HG03097 (cell line): ENCODE data around the gene AGBL1.

ENCODE experiments used
- ATAC-seq: cut with Tn5 transposase; IDR thresholded peaks from one replicate; pipeline ENCODE4 v1.9.1; 2021; ENCODE audit not compliant: unreplicated experiment, low FRiP score

The AGBL1 gene

DNA sequence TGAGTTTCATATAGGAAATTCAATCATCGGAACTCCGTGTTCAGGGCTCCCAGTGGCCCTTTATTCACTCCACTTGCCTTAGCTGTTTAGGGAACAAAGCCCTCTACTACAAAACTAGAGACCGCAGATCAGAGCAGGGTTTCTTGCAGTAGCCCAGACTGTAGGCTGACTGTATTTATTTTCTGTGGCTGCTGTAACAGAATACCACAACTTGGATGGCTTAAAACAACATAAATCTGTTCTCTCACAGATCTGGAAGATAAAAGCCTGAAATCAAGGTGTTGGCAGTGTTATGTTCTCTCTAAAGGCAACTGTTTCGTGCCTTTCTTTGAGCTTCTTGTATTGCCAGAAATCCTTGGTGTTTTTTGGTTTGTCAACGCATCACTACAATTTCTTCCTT is 479.0 kb downstream of the AGBL1 start:
- ATAC-seq: no peak

DNA sequence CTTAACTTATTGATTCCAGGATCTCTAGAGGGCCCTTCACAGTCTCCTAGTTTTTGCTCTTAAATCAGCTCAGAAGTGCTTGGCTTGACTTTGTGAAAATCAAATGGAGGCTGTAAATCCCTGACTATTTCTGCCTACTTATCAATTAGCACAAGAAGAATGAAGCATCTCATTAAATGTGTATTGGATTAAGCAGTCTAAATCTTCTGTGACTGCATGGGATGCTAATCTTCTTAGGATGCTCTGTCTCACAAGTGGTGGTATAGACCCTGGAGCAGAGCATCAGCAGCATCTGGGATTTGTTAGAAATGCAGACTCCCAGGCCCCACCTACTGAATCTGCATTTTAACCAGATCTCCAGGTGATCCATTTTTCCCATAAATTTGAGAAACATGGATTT is 488.7 kb downstream of the AGBL1 start:
- ATAC-seq: no peak

DNA sequence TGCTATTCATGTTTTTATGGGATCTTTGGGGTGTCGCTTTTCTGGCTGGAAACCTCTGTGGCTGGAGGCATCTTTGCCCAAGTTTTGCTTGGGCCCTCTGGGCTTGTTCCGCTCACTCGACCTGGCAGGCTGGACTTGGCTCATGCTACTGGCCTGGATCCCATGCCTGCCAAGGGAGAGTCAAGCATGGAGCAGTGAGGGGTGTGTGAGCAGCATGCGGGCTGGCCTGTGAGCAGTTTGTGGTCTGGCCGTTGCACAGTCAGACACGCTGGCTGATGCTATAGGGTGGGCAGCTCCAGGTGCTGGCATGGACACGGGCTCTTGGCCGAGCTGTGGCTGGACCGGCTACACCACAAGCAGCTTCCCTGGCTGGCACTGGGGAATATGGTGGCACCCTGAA is 491.1 kb downstream of the AGBL1 start:
- no peak for ATAC-seq

DNA sequence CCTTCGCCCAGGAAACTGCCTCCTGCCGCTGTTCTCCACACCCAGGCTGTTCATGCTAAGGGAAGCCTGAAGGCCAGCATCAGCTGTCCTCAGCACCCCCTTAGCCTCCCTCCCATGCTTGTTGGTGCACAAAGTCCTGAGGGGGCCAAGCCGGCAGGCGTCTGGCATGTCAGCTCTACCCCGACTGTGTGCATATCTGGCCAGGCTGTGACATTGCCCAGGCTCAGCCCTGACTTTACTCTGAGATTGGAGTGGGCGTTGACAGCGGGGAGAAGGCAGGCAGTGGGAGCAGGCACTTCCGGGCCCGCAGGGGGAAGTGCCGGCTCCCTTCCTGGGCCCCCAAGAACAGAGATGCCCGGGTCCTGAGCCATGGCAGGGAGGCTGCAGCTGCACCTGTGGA is 492.2 kb downstream of the AGBL1 start:
- no peak for ATAC-seq

DNA sequence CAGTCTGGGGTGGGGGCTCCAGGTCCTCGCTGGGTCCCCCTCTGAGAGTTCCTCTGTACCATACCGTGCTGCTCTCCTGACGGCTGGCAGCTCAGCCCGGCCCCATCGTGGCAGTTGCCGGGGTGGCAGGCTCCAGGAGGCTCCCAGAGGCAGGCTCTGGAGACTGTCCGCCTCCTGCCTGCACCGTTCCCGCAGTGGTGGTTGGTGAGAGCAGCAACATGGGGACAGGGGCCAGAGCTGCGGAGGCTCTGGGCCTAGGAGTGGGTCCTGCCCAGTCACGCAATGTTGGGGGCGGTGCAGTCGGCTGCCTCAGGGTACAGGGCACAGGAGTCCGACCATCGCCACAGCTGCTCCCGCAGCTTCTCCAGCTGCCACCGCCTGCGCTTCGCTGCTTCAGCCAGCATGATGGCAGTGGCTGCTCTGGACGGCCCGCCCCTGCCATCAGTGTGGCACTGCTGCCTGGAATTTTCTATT is 492.7 kb downstream of the AGBL1 start:
- no peak for ATAC-seq

DNA sequence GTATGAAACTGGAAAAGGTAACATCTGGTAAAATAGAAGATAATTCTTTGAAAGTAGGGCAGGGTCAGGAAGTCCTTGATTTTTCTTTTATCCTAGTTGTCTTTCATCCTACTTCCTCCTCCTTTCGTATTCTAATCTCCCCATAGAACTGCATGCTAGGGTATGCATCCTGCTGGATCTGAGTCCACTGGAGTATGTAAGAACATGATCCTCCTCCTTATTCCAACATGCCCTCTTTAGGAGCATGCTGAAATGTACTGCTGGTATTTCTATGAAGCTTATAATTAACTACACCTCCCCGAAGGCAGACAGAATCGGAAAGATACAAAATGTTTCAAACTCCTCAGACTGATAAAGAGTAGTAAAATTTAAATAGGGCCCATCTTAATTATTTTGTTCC is 493.8 kb downstream of the AGBL1 start:
- ATAC-seq: no peak

DNA sequence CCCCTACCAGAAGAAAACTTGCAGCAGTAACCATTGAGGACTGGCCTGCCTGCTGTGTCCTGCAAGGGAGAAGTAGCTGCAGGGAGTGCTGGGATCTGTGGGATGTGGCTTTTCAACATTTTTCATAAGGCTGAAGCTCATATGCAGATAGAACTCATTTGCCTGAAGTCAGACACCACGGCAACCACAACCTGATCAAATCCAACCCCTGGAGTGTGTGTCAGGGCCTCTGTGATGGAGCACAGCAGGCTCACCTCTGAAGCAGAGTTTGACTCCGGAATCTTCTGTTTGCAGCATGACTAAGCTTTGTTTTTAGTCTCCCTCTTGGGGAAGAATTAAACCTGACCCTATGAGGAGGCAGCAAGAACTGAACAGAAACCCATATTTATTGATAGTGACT is 508.7 kb downstream of the AGBL1 start:
- ATAC-seq: no peak

DNA sequence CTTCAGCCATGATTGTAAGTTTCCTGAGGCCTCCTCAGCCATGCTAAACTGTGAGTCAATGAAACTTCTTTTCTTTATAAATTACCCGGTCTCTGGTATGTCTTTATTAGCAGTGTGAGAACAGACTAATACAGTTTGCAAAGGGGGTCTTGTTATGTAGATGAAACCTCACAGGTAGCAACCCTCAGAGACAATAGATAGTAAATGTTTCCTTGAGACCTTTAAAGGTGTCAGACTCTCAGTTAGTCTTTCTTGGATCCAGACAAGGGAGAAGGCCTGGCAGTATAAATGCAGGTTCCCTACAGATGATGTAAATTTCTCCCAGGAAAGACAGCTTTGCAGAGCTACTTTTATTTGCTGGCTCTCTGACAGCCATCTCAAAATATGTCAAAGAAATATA is 510.8 kb downstream of the AGBL1 start:
- ATAC-seq: no peak

DNA sequence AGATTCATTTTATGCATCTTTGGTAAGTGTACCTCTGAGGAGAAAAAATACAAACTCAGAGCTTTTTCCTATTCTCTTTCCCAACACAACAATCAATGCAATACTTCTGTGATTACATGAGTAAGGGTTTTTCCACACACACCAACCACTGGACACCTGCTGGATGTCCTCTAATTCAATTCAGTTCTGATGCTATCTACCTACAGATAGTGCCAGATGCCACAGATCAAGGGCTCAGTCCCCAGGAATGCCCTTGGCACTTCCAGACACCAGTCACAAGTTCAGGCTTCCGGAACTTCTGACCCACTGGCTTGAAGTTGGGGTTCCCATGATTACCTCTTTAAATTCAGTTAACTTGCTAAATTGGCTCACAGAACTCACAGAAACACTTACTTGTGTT is 511.5 kb downstream of the AGBL1 start:
- no peak for ATAC-seq

DNA sequence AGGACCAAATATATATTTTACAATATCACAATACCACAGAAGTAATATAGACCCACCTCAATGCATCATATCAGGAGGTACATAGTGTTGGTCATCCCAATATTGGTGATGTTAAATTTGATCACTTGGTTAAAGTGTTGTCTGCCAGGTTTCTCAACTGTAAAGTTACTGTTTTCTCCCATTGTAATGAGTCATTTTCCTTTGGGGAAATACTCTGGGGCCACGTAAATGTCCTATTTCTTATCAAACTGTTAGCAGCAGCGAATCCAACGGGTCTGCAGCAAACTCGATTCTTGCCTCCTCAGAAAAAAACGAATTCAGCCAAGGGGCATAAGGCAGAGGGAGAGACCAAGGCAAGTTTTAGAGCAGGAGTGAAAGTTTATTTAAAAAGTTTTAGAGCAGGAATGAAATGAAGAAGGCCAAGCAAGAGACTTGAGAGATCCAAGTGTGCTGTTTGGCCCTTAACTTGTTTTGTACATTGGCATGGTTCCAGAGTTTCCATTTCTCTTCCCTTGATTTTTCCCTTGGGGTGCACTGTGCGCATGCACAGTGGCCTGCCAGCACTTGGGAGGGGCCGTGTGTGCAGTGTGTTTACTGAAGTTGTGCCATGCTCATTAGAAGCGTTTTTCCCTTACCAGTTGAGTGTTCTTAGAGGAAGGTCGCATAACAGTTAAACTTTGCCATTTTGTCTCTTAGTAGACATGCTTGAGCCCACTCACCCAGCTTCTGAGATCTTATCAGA is 512.5 kb downstream of the AGBL1 start:
- ATAC-seq: no peak

DNA sequence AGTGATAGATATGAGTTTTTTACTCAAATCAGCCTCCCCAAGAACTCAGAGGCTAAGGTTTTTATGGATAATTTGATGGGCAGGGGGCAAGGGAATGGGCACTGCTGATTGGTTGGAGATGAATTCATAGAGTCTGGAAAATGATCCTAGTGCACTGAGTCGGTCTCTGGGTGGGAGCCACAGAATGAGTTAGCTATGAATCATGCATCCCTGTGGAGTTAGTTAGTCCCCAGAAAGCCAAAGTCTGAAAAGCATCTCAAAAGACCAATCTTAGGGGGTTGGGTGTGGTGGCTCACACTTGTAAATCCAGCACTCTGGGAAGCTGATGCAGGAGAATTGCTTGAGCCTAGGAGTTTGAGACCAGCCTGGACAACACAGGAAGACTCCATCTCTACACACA is 516.1 kb downstream of the AGBL1 start:
- no peak for ATAC-seq

DNA sequence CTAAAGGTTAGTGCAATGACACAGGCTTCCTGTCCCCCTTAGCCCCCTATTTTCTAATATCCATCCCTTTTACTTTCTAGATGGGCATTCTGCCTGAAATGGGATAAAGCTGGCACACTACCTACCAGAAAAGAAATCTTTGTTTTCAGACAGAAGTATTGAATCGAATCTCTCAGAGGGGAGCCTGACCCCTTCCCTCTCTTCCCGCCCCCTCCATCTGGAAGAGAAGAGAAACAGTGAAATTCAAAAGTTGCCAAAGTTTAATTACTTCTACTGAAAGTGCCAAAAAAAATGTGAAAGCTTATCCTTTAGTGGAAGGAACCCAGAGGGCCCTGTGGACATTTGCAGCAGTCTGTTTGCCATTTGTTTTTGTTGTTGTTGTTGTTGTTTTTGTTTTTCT is 523.8 kb downstream of the AGBL1 start:
- ATAC-seq: no peak

DNA sequence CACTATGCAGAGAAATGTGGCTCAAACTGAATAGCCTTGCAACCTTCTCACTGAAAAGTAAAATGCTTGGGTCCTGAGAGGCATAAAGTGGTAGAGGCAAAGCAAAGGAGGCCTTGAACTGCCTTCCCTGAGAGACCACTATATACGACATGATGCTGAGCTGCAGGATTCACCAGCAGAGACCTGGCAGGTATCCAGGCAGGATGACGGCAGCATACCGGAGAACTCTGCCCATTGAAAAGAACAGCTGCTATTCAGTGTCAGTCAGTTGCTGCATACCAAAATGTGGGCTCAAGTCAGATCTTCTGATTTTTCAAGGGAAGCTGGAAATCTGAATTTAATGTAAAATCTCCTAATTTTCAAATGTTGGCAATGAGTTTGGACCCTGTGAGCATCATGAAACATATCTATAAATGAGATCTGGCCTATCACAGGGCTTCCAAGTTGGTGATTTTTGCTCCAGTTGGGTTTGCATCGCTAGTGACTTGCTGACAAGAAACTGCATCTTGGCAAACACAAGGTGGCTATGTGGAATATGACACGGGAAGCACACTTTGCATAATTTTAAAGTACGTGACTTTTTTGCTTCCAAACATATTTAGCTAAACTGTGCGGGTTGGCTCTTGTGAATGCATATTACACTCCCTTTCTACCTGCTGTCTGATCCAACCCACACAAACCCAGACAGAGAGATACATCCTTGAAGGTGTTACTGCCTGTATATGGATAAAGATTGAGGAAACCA is 529.0 kb downstream of the AGBL1 start:
- ATAC-seq: no peak

DNA sequence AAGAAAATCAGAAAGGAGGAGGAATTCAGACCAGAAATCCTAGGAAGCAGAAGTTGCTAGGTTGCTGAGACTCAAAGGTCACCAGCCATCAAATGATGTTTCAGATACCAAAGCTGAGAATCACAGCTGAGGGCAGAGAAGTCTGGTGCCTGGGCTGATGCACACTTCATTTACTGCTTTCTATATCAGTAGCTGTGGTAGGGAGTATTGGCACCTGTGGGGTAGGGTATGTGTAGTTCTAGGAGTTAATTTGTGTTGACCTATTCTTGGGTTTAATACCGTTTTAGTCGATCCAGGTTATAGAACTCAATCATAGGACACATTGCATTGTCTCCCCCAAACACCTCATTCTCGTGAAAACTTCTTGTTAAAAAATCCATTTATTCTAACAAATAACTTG is 529.6 kb downstream of the AGBL1 start:
- ATAC-seq: no peak

DNA sequence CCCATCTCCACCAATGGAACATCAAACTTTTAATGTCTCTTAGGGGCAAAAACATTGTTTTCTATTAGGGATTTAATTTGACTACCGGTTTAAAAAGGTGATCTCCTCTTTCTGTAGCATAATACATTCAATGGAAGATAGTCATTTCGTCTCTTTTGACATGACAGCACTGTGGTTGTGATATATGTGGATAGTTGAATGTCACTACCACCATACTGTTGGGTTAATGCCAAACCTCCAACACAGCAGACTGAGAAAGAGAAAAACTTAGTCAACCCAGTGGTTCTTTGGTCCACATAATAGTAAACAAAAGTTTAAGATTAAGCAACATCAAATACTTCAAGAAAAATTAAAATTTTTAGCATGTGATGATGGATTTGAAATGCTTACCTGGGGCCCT is 530.4 kb downstream of the AGBL1 start:
- ATAC-seq: no peak

DNA sequence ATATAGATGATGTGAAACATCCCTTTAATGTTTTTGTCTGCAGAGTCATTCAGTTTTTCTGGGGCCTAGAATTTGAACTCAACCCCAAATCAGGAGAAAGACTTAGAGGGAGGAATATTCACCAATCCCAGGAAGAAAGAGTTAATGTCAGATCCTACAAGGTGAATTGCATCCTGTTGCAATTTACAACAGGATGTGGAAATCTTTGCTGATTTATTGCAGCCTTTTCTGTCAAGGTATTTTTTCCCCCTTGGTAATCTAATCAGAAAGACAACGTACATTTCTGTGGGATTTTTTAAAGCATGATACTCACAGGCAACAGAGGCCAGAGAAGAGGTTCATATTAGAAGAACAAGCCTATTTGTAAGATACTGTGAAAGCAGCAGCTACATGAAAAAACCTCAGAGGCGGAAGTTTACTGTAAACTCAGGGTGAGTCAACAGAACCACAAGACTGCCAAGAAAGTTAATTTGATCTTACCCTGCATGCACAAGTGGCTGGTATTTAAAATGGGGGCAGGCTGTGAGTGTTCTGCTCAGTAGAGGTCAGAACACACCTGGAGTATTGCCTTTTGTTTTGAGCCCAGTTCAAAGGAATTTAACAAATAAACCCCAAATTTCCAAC is 531.9 kb downstream of the AGBL1 start:
- ATAC-seq: no peak

DNA sequence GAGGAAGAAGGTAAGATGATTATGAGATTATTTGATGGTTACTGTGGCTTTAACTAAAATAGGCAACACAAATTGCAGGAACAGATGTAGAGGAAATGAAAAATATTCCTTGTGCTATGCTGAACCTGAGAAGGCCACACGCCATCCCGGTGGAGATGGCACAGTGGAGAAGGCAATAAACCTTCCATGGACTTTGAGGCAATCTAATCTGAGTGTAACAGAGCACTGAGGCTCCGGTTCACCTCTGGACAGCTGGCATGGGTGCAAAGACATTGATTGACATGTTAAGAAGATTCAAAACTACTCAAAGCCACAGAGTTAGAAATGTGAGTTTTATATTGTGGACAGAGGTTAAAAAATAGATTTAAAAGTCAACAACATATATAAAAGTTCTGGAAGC is 535.7 kb downstream of the AGBL1 start:
- no peak for ATAC-seq

DNA sequence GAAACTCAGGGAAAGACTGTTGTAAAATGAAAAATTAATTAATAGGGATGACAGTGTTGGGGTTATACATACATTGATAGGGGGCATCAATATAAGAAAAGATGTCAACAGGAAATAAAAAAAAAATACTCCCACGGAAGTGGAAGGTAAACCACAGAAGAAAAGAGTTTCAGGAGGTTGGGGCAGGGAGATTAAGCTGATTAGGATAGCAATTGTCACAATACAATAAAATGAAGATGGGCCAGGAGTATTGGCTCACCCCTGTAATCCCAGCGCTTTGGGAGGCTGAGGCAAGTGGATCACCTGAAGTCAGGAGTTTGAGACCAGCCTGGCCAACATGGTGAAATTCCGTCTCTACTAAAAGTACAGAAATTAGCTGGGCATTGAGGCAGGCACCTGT is 536.1 kb downstream of the AGBL1 start:
- ATAC-seq: no peak

DNA sequence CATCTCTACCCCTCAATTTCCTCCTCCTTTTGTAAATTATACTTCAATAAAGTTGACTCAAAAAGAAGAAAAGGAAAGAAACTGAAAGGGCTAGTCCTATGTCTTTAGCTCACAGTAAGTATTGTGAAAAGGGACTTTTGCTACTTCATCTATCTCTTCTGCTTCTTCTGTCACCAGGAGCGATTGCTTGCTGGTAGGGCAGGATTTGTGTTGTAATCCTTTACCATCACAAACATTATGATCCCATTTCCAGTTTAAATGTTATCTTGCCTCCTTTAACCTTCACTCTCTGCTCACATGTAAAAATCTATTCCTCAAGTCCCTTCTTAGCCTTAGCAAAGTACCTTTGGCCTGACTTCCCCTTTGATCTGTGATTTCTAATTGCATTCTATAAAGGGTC is 537.1 kb downstream of the AGBL1 start:
- no peak for ATAC-seq

DNA sequence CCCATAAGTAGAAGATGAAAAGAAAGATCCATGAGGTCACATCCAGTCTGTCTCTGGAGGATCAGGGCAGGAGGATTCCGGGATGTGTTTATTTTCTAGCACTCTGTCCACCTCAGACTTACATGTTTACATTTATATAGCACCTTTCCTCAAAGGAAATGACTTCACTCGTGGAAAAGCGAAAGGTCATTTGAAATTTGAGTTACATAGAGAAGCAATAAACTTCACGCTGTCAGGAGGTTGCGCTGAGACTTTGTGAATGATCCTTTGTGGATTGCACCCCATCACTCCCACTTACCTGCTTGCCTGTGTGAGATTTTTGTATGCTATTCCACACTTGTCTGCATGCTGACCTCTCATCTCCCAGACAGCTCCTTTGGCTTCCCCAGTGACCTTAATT is 540.5 kb downstream of the AGBL1 start:
- no peak for ATAC-seq

DNA sequence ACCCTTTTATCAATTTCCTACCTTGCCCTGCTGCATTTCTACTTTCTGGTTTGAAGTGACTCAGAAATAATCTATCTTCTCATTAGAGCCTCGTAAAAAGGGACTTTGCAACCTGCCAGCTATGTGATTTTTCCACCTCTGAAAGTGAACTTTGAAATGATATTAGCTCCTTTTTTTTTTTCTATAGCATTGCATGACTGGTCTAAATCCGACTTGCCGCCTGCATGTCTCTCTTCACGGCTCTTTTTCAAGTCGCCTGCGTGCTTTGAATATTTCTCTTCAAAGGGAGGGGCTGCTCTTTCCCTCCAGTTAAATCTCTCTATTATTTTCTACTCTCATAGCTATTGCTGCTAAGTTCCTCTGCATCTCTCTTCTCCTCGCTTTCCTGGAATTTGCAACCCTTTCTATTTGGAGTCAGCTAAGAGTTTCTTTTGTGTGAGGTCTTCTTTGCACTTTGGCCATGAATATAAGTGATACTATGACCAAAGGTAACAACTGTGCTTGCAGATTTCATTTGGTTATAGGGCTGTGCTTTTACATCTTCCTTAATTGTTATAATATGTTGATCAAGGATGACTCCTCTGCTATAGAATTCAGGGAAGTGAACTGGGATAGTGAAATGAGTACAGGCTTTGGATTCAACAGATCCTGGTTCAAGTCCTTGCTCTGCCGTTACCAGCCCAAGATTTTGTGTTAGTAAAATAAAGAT is 541.1 kb downstream of the AGBL1 start:
- ATAC-seq: no peak
